Neural crest cell (in vitro differentiated cells): ENCODE measurements around the gene RBBP5. TPM values are rescaled to one million over a fixed set of nuclear protein-coding genes. Genes with fewer than 3 reads are reported as not detected.

Experiments
- DNase-seq: peaks from one replicate; pipeline ENCODE4 v3.0.0; 2021; ENCODE audit warnings: low read depth, mixed read lengths, low spot score
- H3K27ac Mint-ChIP-seq: one replicate; pipeline ENCODE4 v1.8.0; 2021; ENCODE audit warnings: mild to moderate bottlenecking, mixed read lengths; ENCODE audit not compliant: unreplicated experiment
- H3K27me3 Mint-ChIP-seq: 2 replicates; pipeline ENCODE4 v1.8.0; 2021; ENCODE audit warnings: low read depth, mild to moderate bottlenecking, mixed read lengths
- H3K36me3 Mint-ChIP-seq: 2 replicates; pipeline ENCODE4 v1.8.0; 2021; ENCODE audit warnings: low read depth, mild to moderate bottlenecking, mixed read lengths
- H3K4me1 Mint-ChIP-seq: 2 replicates; pipeline ENCODE4 v1.8.0; 2021; ENCODE audit warnings: mixed read lengths
- H3K4me3 Mint-ChIP-seq: one replicate; pipeline ENCODE4 v1.8.0; 2021; ENCODE audit warnings: mild to moderate bottlenecking, mixed read lengths
- H3K9me3 Mint-ChIP-seq: 2 replicates; pipeline ENCODE4 v1.8.0; 2021; ENCODE audit warnings: mixed read lengths
- CTCF ChIP-seq: fragments of 200-600 bp; sonication (generic); conservative IDR thresholded peaks from 2 replicates; pipeline ENCODE4 v1.5.0; 2021; ENCODE audit warnings: antibody characterized with exemption, mild to moderate bottlenecking
- total RNA-seq: library from RNA; stranded (reverse); gene quantifications from 2 replicates; pipeline ENCODE4 v1.2.1, GENCODE V29; 2021

Gene RBBP5
- total RNA-seq, 1 donor from 2014 or later, result 22.8 TPM

GRCh38 chr1:205049479-205049878, 72.3 kb downstream of the RBBP5 start:
- Mint-ChIP-seq H3K27me3 (peaks cover 27% of the 10 kb centered on the region), H3K36me3 (no peaks in the 10 kb centered on the region), H3K9me3 (no peaks in the 10 kb centered on the region), H3K4me1 (peaks cover 42% of the 10 kb centered on the region), H3K27ac (no peak overlapping the region), H3K4me3 (no peak overlapping the region)
- no peak for TF ChIP-seq CTCF
- no peak for DNase-seq

GRCh38 chr1:205048382-205048781, 73.4 kb downstream of the RBBP5 start:
- Mint-ChIP-seq H3K36me3 (no peaks in the 10 kb centered on the region), H3K4me1 (peaks cover 33% of the 10 kb centered on the region), H3K27ac (no peak overlapping the region), H3K4me3 (no peak overlapping the region), H3K9me3 (no peaks in the 10 kb centered on the region), H3K27me3 (peaks cover 37% of the 10 kb centered on the region)
- DNase-seq, result no peak
- TF ChIP-seq CTCF, result no peak

GRCh38 chr1:205047764-205048231, 74.0 kb downstream of the RBBP5 start:
- no peaks in the 10 kb centered on the region for H3K36me3 Mint-ChIP-seq
- H3K27ac Mint-ChIP-seq, result no peak overlapping the region
- peaks cover 31% of the 10 kb centered on the region for H3K4me1 Mint-ChIP-seq
- H3K27me3 Mint-ChIP-seq, result peaks cover 39% of the 10 kb centered on the region
- TF ChIP-seq CTCF, result no peak
- H3K9me3 Mint-ChIP-seq, result no peaks in the 10 kb centered on the region
- H3K4me3 Mint-ChIP-seq, result no peak overlapping the region
- DNase-seq, result no peak

- peak; percentile 19 for DNase-seq
- Mint-ChIP-seq H3K36me3 (no peaks in the 10 kb centered on the region), H3K9me3 (no peaks in the 10 kb centered on the region), H3K27ac (peak overlapping the region; percentile 82), H3K4me1 (peaks cover 31% of the 10 kb centered on the region), H3K4me3 (peak overlapping the region; percentile 73), H3K27me3 (peaks cover 48% of the 10 kb centered on the region)
- TF ChIP-seq CTCF, result no peak
Observed at GRCh38 chr1:205046870-205047269, 74.9 kb downstream of the RBBP5 start.

GRCh38 chr1:205045146-205045545, 76.6 kb downstream of the RBBP5 start:
- peaks cover 63% of the 10 kb centered on the region for H3K27me3 Mint-ChIP-seq
- no peak for DNase-seq
- no peaks in the 10 kb centered on the region for H3K36me3 Mint-ChIP-seq
- peaks cover 31% of the 10 kb centered on the region for H3K4me1 Mint-ChIP-seq
- TF ChIP-seq CTCF, result no peak
- no peak overlapping the region for H3K4me3 Mint-ChIP-seq
- H3K9me3 Mint-ChIP-seq, result no peaks in the 10 kb centered on the region
- no peak overlapping the region for H3K27ac Mint-ChIP-seq

- Mint-ChIP-seq H3K4me3 (no peak overlapping the region), H3K27ac (no peak overlapping the region), H3K36me3 (no peaks in the 10 kb centered on the region), H3K27me3 (peaks cover 68% of the 10 kb centered on the region), H3K9me3 (no peaks in the 10 kb centered on the region), H3K4me1 (peaks cover 31% of the 10 kb centered on the region)
- no peak for DNase-seq
- no peak for TF ChIP-seq CTCF
Observed at GRCh38 chr1:205044741-205045140, 77.0 kb downstream of the RBBP5 start.
